Measurements from ENCODE around the gene MMP13. TPM values are rescaled to one million over a fixed set of nuclear protein-coding genes. Genes with fewer than 3 reads are reported as not detected.
A peak's percentile ranks its signal among the peaks of the same experiment; 100 is the strongest.
"Not testable (repeated sequence)": the region's sequence is repeated elsewhere in the genome, so short reads cannot be mapped to it uniquely, and the experiment has no call there.

MMP13 gene
- total and polyA plus RNA-seq, 5 donors from 2014 or later: not detected

GRCh38 chr11:102983486-102983885 is 28.0 kb upstream of the MMP13 start:
- no peak overlapping the region for H3K4me3 ChIP-seq (ENCODE audit: low read depth, low read length)
- no peaks in the 10 kb centered on the region for H3K4me1 ChIP-seq (ENCODE audit: control insufficient read depth, insufficient read depth, low read length, poor library complexity, severe bottlenecking)
- H3K27ac Mint-ChIP-seq: no peak overlapping the region
- no peaks in the 10 kb centered on the region for H3K9me3 ChIP-seq (ENCODE audit: control insufficient read depth in 2 of 2, low read length in 2 of 2)
- no peak overlapping the region for H3K27ac ChIP-seq (ENCODE audit: insufficient read depth, low read length, poor library complexity, severe bottlenecking)
- peaks cover 4% of the 10 kb centered on the region for H3K27me3 Mint-ChIP-seq
- DNase-seq (no peak), ATAC-seq (ENCODE audit: low read depth in 2 of 2) (no peak)
- no peaks in the 10 kb centered on the region for H3K27me3 ChIP-seq (ENCODE audit: control insufficient read depth, insufficient read depth, low read length)
- H3K4me3 Mint-ChIP-seq: no peak overlapping the region
- H3K9me3 Mint-ChIP-seq: peaks cover 0 to 2% (median 0%) of the 10 kb centered on the region in 7 donors
- no peaks in the 10 kb centered on the region for H3K4me1 Mint-ChIP-seq
- H3K36me3 ChIP-seq (ENCODE audit: control insufficient read depth, insufficient read depth, low read length): no peaks in the 10 kb centered on the region
- H3K36me3 Mint-ChIP-seq: no peaks in the 10 kb centered on the region

- Histone ChIP-seq H3K4me1 (ENCODE audit: control insufficient read depth, insufficient read depth, low read length, poor library complexity, severe bottlenecking) (no peaks in the 10 kb centered on the region), H3K4me3 (ENCODE audit: low read depth, low read length) (no peak overlapping the region), H3K27ac (ENCODE audit: insufficient read depth, low read length, poor library complexity, severe bottlenecking) (no peak overlapping the region), H3K9me3 (ENCODE audit: control insufficient read depth in 2 of 2, low read length in 2 of 2) (no peaks in the 10 kb centered on the region), H3K27me3 (ENCODE audit: control insufficient read depth, insufficient read depth, low read length) (no peaks in the 10 kb centered on the region), H3K36me3 (ENCODE audit: control insufficient read depth, insufficient read depth, low read length) (no peaks in the 10 kb centered on the region)
- no peaks in the 10 kb centered on the region for H3K4me1 Mint-ChIP-seq
- peaks cover 4% of the 10 kb centered on the region for H3K27me3 Mint-ChIP-seq
- peaks cover 0 to 3% (median 0%) of the 10 kb centered on the region in 7 donors for H3K9me3 Mint-ChIP-seq
- peak in 1 of 3 donors; percentile 1 for DNase-seq
- H3K4me3 Mint-ChIP-seq: no peak overlapping the region
- no peak for ATAC-seq (ENCODE audit: low read depth in 2 of 2)
- H3K27ac Mint-ChIP-seq: no peak overlapping the region
- no peaks in the 10 kb centered on the region for H3K36me3 Mint-ChIP-seq
Measured at GRCh38 chr11:102981324-102981910, 25.9 kb upstream of the MMP13 start.

GRCh38 chr11:102974552-102975280 is 19.2 kb upstream of the MMP13 start:
- H3K4me3 Mint-ChIP-seq: no peak overlapping the region
- H3K9me3 ChIP-seq (ENCODE audit: control insufficient read depth in 2 of 2, low read length in 2 of 2): no peaks in the 10 kb centered on the region
- DNase-seq (no peak), ATAC-seq (ENCODE audit: low read depth in 2 of 2) (no peak)
- peaks cover 0 to 3% (median 0%) of the 10 kb centered on the region in 7 donors for H3K9me3 Mint-ChIP-seq
- no peaks in the 10 kb centered on the region for H3K36me3 Mint-ChIP-seq
- peaks cover 2% of the 10 kb centered on the region for H3K27me3 ChIP-seq (ENCODE audit: control insufficient read depth, insufficient read depth, low read length)
- no peaks in the 10 kb centered on the region for H3K4me1 ChIP-seq (ENCODE audit: control insufficient read depth, insufficient read depth, low read length, poor library complexity, severe bottlenecking)
- peaks cover 10% of the 10 kb centered on the region for H3K27me3 Mint-ChIP-seq
- H3K4me3 ChIP-seq (ENCODE audit: low read depth, low read length): no peak overlapping the region
- no peaks in the 10 kb centered on the region for H3K4me1 Mint-ChIP-seq
- H3K36me3 ChIP-seq (ENCODE audit: control insufficient read depth, insufficient read depth, low read length): no peaks in the 10 kb centered on the region
- no peak overlapping the region for H3K27ac ChIP-seq (ENCODE audit: insufficient read depth, low read length, poor library complexity, severe bottlenecking)
- no peak overlapping the region for H3K27ac Mint-ChIP-seq

GRCh38 chr11:102973698-102974097 is 18.2 kb upstream of the MMP13 start:
- H3K27ac ChIP-seq (ENCODE audit: insufficient read depth, low read length, poor library complexity, severe bottlenecking); H3K36me3 ChIP-seq (ENCODE audit: control insufficient read depth, insufficient read depth, low read length); H3K9me3 Mint-ChIP-seq; ATAC-seq (ENCODE audit: low read depth in 2 of 2); DNase-seq; H3K4me1 ChIP-seq (ENCODE audit: control insufficient read depth, insufficient read depth, low read length, poor library complexity, severe bottlenecking); H3K4me1 Mint-ChIP-seq; H3K27ac Mint-ChIP-seq; H3K27me3 ChIP-seq (ENCODE audit: control insufficient read depth, insufficient read depth, low read length); H3K36me3 Mint-ChIP-seq; H3K4me3 ChIP-seq (ENCODE audit: low read depth, low read length); H3K4me3 Mint-ChIP-seq; H3K9me3 ChIP-seq (ENCODE audit: control insufficient read depth in 2 of 2, low read length in 2 of 2): not testable (repeated sequence)
- H3K27me3 Mint-ChIP-seq: peaks cover 10% of the 10 kb centered on the region

GRCh38 chr11:102972853-102973252 is 17.3 kb upstream of the MMP13 start:
- DNase-seq (no peak), ATAC-seq (ENCODE audit: low read depth in 2 of 2) (no peak)
- Histone ChIP-seq H3K36me3 (ENCODE audit: control insufficient read depth, insufficient read depth, low read length) (no peaks in the 10 kb centered on the region), H3K4me3 (ENCODE audit: low read depth, low read length) (no peak overlapping the region), H3K4me1 (ENCODE audit: control insufficient read depth, insufficient read depth, low read length, poor library complexity, severe bottlenecking) (no peaks in the 10 kb centered on the region), H3K9me3 (ENCODE audit: control insufficient read depth in 2 of 2, low read length in 2 of 2) (no peaks in the 10 kb centered on the region), H3K27me3 (ENCODE audit: control insufficient read depth, insufficient read depth, low read length) (peaks cover 2% of the 10 kb centered on the region), H3K27ac (ENCODE audit: insufficient read depth, low read length, poor library complexity, severe bottlenecking) (no peak overlapping the region)
- H3K36me3 Mint-ChIP-seq: no peaks in the 10 kb centered on the region
- H3K4me3 Mint-ChIP-seq: no peak overlapping the region
- peaks cover 10% of the 10 kb centered on the region for H3K27me3 Mint-ChIP-seq
- H3K4me1 Mint-ChIP-seq: no peaks in the 10 kb centered on the region
- peaks cover 0 to 3% (median 0%) of the 10 kb centered on the region in 7 donors for H3K9me3 Mint-ChIP-seq
- no peak overlapping the region for H3K27ac Mint-ChIP-seq

- ATAC-seq (ENCODE audit: low read depth in 2 of 2) (no peak), DNase-seq (no peak)
- Mint-ChIP-seq H3K27me3 (peaks cover 10% of the 10 kb centered on the region), H3K4me3 (no peak overlapping the region), H3K36me3 (no peaks in the 10 kb centered on the region), H3K27ac (no peak overlapping the region), H3K9me3 (peaks cover 0 to 3% (median 0%) of the 10 kb centered on the region in 7 donors), H3K4me1 (no peaks in the 10 kb centered on the region)
- H3K27ac ChIP-seq (ENCODE audit: insufficient read depth, low read length, poor library complexity, severe bottlenecking): no peak overlapping the region
- no peaks in the 10 kb centered on the region for H3K9me3 ChIP-seq (ENCODE audit: control insufficient read depth in 2 of 2, low read length in 2 of 2)
- peaks cover 2% of the 10 kb centered on the region for H3K27me3 ChIP-seq (ENCODE audit: control insufficient read depth, insufficient read depth, low read length)
- H3K4me1 ChIP-seq (ENCODE audit: control insufficient read depth, insufficient read depth, low read length, poor library complexity, severe bottlenecking): no peaks in the 10 kb centered on the region
- H3K36me3 ChIP-seq (ENCODE audit: control insufficient read depth, insufficient read depth, low read length): no peaks in the 10 kb centered on the region
- no peak overlapping the region for H3K4me3 ChIP-seq (ENCODE audit: low read depth, low read length)
Measured at GRCh38 chr11:102971766-102972165, 16.2 kb upstream of the MMP13 start.

GRCh38 chr11:102967497-102967896 is 12.0 kb upstream of the MMP13 start:
- Histone ChIP-seq H3K27ac (ENCODE audit: insufficient read depth, low read length, poor library complexity, severe bottlenecking) (no peak overlapping the region), H3K4me1 (ENCODE audit: control insufficient read depth, insufficient read depth, low read length, poor library complexity, severe bottlenecking) (no peaks in the 10 kb centered on the region), H3K4me3 (ENCODE audit: low read depth, low read length) (no peak overlapping the region), H3K36me3 (ENCODE audit: control insufficient read depth, insufficient read depth, low read length) (no peaks in the 10 kb centered on the region), H3K9me3 (ENCODE audit: control insufficient read depth in 2 of 2, low read length in 2 of 2) (no peaks in the 10 kb centered on the region), H3K27me3 (ENCODE audit: control insufficient read depth, insufficient read depth, low read length) (peaks cover 2% of the 10 kb centered on the region)
- H3K27ac Mint-ChIP-seq: no peak overlapping the region
- no peak for ATAC-seq (ENCODE audit: low read depth in 2 of 2)
- H3K27me3 Mint-ChIP-seq: no peaks in the 10 kb centered on the region
- H3K9me3 Mint-ChIP-seq: peaks cover 0 to 1% (median 0%) of the 10 kb centered on the region in 7 donors
- DNase-seq: no peak
- H3K36me3 Mint-ChIP-seq: no peaks in the 10 kb centered on the region
- no peak overlapping the region for H3K4me3 Mint-ChIP-seq
- H3K4me1 Mint-ChIP-seq: no peaks in the 10 kb centered on the region

GRCh38 chr11:102966011-102966410 is 10.5 kb upstream of the MMP13 start:
- H3K4me3 ChIP-seq (ENCODE audit: low read depth, low read length): no peak overlapping the region

More at GRCh38 chr11:102966011-102966410, 10.5 kb upstream of the MMP13 start:
- H3K4me1 Mint-ChIP-seq: no peaks in the 10 kb centered on the region
- H3K27ac Mint-ChIP-seq: no peak overlapping the region
- H3K4me3 Mint-ChIP-seq: no peak overlapping the region
- no peaks in the 10 kb centered on the region for H3K27me3 Mint-ChIP-seq
- Histone ChIP-seq H3K36me3 (ENCODE audit: control insufficient read depth, insufficient read depth, low read length) (no peaks in the 10 kb centered on the region), H3K27me3 (ENCODE audit: control insufficient read depth, insufficient read depth, low read length) (no peaks in the 10 kb centered on the region), H3K27ac (ENCODE audit: insufficient read depth, low read length, poor library complexity, severe bottlenecking) (no peak overlapping the region), H3K4me1 (ENCODE audit: control insufficient read depth, insufficient read depth, low read length, poor library complexity, severe bottlenecking) (no peaks in the 10 kb centered on the region), H3K9me3 (ENCODE audit: control insufficient read depth in 2 of 2, low read length in 2 of 2) (no peaks in the 10 kb centered on the region)
- H3K9me3 Mint-ChIP-seq: peaks cover 0 to 1% (median 0%) of the 10 kb centered on the region in 7 donors
- no peaks in the 10 kb centered on the region for H3K36me3 Mint-ChIP-seq
- no peak for ATAC-seq (ENCODE audit: low read depth in 2 of 2)
- no peak for DNase-seq
